ENCODE measurements around the gene JPH3. TPM values are rescaled to one million over a fixed set of nuclear protein-coding genes. Genes with fewer than 3 reads are reported as not detected.

JPH3 gene
- total RNA-seq, 2 experiments from 2014 or later = not detected

DNA sequence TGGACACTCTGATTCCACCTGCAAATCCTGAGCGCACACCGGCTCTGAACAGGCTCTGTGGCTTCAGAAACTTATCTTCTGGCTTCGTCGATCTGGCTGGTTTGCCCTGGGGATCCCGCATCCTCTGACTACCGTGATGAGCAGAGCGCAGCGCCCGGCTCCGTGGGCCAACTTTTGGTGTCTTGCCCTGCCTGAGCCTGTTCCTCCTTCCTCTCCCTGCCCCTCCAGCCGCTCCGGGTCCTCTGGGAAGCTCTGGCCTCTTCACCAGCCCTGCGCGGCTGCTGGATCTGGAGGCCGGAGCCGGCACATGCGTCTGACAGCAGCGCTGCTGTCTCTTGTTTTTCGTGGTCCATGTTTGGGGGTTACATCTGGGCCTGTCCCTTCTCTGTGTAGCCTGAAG, 65.6 kb downstream of the JPH3 start:
- ATAC-seq (ENCODE audit: poor library complexity) (no peak), DNase-seq (no peak)
- Histone ChIP-seq H3K27me3 (ENCODE audit: control insufficient read depth in 1 of 2, insufficient read depth in 2 of 2, low read length in 2 of 2) (peaks cover 0 to 4% of the 10 kb centered on the region in 2 experiments), H3K36me3 (ENCODE audit: insufficient read depth, low read length) (no peaks in the 10 kb centered on the region), H3K27ac (ENCODE audit: low read depth in 1 of 2, low read length in 2 of 2) (no peak overlapping the region), H3K9me3 (ENCODE audit: control insufficient read depth in 1 of 2, insufficient read depth in 1 of 2, low read length in 2 of 2) (no peaks in the 10 kb centered on the region), H3K4me3 (ENCODE audit: low read length) (no peak overlapping the region), H3K4me1 (ENCODE audit: insufficient read depth, low read length) (no peaks in the 10 kb centered on the region)
- Mint-ChIP-seq H3K4me1 (ENCODE audit: low read depth) (no peaks in the 10 kb centered on the region), H3K27ac (no peak overlapping the region), H3K36me3 (ENCODE audit: low read depth) (no peaks in the 10 kb centered on the region), H3K9me3 (no peaks in the 10 kb centered on the region), H3K4me3 (no peak overlapping the region), H3K27me3 (peaks cover 8% of the 10 kb centered on the region)
- ChIA-PET POLR2A (no interaction called here), CTCF (no interaction called here)
- intact Hi-C loops (cut with DNase I, micrococcal nuclease) = no loop called here
- TF ChIP-seq, protein P1, sequence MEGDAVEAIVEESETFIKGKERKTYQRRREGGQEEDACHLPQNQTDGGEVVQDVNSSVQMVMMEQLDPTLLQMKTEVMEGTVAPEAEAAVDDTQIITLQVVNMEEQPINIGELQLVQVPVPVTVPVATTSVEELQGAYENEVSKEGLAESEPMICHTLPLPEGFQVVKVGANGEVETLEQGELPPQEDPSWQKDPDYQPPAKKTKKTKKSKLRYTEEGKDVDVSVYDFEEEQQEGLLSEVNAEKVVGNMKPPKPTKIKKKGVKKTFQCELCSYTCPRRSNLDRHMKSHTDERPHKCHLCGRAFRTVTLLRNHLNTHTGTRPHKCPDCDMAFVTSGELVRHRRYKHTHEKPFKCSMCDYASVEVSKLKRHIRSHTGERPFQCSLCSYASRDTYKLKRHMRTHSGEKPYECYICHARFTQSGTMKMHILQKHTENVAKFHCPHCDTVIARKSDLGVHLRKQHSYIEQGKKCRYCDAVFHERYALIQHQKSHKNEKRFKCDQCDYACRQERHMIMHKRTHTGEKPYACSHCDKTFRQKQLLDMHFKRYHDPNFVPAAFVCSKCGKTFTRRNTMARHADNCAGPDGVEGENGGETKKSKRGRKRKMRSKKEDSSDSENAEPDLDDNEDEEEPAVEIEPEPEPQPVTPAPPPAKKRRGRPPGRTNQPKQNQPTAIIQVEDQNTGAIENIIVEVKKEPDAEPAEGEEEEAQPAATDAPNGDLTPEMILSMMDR (IDR thresholded peaks at IDR 0.05) = no peak

DNA sequence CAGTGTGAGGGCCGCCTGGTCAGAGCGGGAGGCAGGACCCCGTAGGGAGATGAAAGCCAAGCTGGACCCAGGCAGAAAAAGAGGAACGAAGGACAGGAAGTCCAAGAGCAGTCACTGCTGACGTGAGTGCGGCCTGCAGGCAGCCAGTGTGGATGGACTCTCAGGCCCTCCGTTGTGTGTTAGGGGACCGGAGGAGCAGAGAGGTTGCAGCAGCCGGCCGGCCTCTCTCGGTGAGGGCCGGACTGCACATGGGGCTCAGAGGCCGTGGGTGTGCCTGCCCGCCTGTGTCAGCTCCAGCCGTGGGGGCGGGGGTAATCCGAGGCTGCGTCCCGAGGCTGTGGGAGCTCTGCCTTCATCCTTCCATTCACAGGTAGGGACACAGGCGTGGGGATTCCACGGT, 67.4 kb downstream of the JPH3 start:
- no peak overlapping the region for H3K4me3 ChIP-seq (ENCODE audit: low read length)
- ChIA-PET CTCF (no interaction called here), POLR2A (no interaction called here)
- Mint-ChIP-seq H3K36me3 (ENCODE audit: low read depth) (no peaks in the 10 kb centered on the region), H3K4me1 (ENCODE audit: low read depth) (no peaks in the 10 kb centered on the region), H3K4me3 (no peak overlapping the region), H3K9me3 (no peaks in the 10 kb centered on the region), H3K27me3 (no peaks in the 10 kb centered on the region), H3K27ac (no peak overlapping the region)
- no peak overlapping the region for H3K27ac ChIP-seq (ENCODE audit: low read depth in 1 of 2, low read length in 2 of 2)
- no peaks in the 10 kb centered on the region for H3K36me3 ChIP-seq (ENCODE audit: insufficient read depth, low read length)
- no peaks in the 10 kb centered on the region for H3K9me3 ChIP-seq (ENCODE audit: control insufficient read depth in 1 of 2, insufficient read depth in 1 of 2, low read length in 2 of 2)
- peaks cover 0 to 4% of the 10 kb centered on the region in 2 experiments for H3K27me3 ChIP-seq (ENCODE audit: control insufficient read depth in 1 of 2, insufficient read depth in 2 of 2, low read length in 2 of 2)
- intact Hi-C loops (cut with DNase I, micrococcal nuclease) = no loop called here
- no peak for DNase-seq
- H3K4me1 ChIP-seq (ENCODE audit: insufficient read depth, low read length) = no peaks in the 10 kb centered on the region
- ATAC-seq (ENCODE audit: poor library complexity) = no peak
- TF ChIP-seq, protein P1 (IDR thresholded peaks at IDR 0.05) = no peak

DNA sequence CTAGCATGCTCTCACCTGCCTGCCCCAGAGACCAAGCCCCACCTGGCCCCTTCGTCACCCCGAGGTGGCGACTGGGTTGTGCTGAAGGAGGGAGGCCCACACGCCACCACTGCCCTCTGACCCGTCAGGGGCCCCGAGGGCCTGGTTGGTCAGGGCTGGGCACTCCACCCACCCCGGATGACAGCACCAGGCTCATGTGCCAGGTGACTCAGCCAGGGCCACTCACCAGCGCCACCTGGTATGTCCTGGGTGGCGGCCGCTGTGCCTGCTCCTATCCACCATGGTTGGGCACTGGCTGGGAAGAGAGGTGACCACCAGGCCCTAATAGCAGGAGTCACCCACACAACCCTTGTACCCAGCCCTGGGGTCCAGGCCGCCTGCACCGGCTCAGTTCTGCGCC, 68.9 kb downstream of the JPH3 start:
- DNase-seq = no peak
- H3K4me1 Mint-ChIP-seq (ENCODE audit: low read depth) = no peaks in the 10 kb centered on the region
- Histone ChIP-seq H3K36me3 (ENCODE audit: insufficient read depth, low read length) (no peaks in the 10 kb centered on the region), H3K9me3 (ENCODE audit: control insufficient read depth in 1 of 2, insufficient read depth in 1 of 2, low read length in 2 of 2) (no peaks in the 10 kb centered on the region), H3K27me3 (ENCODE audit: control insufficient read depth in 1 of 2, insufficient read depth in 2 of 2, low read length in 2 of 2) (peaks cover 0 to 4% of the 10 kb centered on the region in 2 experiments), H3K4me1 (ENCODE audit: insufficient read depth, low read length) (no peaks in the 10 kb centered on the region), H3K4me3 (ENCODE audit: low read length) (no peak overlapping the region), H3K27ac (ENCODE audit: low read depth in 1 of 2, low read length in 2 of 2) (no peak overlapping the region)
- no peaks in the 10 kb centered on the region for H3K9me3 Mint-ChIP-seq
- ChIA-PET CTCF (no interaction called here), POLR2A (no interaction called here)
- TF ChIP-seq, protein P1 (IDR thresholded peaks at IDR 0.05) = no peak
- H3K4me3 Mint-ChIP-seq = no peak overlapping the region
- no peak for ATAC-seq (ENCODE audit: poor library complexity)
- no peak overlapping the region for H3K27ac Mint-ChIP-seq
- no peaks in the 10 kb centered on the region for H3K27me3 Mint-ChIP-seq
- intact Hi-C loops (cut with DNase I, micrococcal nuclease) = no loop called here
- no peaks in the 10 kb centered on the region for H3K36me3 Mint-ChIP-seq (ENCODE audit: low read depth)

All from CD4-positive, alpha-beta T cell (primary cell).